ENCODE data around the gene DNAJB1.

Gene DNAJB1

GRCh38 chr19:14473073-14473977 is 44.9 kb downstream of the DNAJB1 start:
- in situ Hi-C loops (cut with MboI; ENCODE audit: low pct_unique_long_range_greater_than_20kb, low sequenced_read_pairs, unreplicated experiment): no loop called here
- peak; percentile 66 for DNase-seq (ENCODE audit: low spot score)
- TF ChIP-seq CTCF (IDR thresholded peaks at IDR 0.05; ENCODE audit: extremely low read depth, insufficient read depth, missing control alignments): peak; percentile 13

GRCh38 chr19:14472202-14472938 is 45.8 kb downstream of the DNAJB1 start:
- peak; percentile 96 for DNase-seq (ENCODE audit: low spot score)
- in situ Hi-C loops (cut with MboI; ENCODE audit: low pct_unique_long_range_greater_than_20kb, low sequenced_read_pairs, unreplicated experiment): no loop called here
- peak; percentile 97 for TF ChIP-seq CTCF (IDR thresholded peaks at IDR 0.05; ENCODE audit: extremely low read depth, insufficient read depth, missing control alignments)

GRCh38 chr19:14471436-14472187 is 46.6 kb downstream of the DNAJB1 start:
- in situ Hi-C loops (cut with MboI; ENCODE audit: low pct_unique_long_range_greater_than_20kb, low sequenced_read_pairs, unreplicated experiment): no loop called here
- no peak for TF ChIP-seq CTCF (IDR thresholded peaks at IDR 0.05; ENCODE audit: extremely low read depth, insufficient read depth, missing control alignments)
- peak; percentile 26 for DNase-seq (ENCODE audit: low spot score)

- peak; percentile 20 for DNase-seq (ENCODE audit: low spot score)
- in situ Hi-C loops (cut with MboI; ENCODE audit: low pct_unique_long_range_greater_than_20kb, low sequenced_read_pairs, unreplicated experiment): no loop called here
- no peak for TF ChIP-seq CTCF (IDR thresholded peaks at IDR 0.05; ENCODE audit: extremely low read depth, insufficient read depth, missing control alignments)
Measured at GRCh38 chr19:14470031-14470876, 47.9 kb downstream of the DNAJB1 start.

GRCh38 chr19:14467816-14468215 is 50.4 kb downstream of the DNAJB1 start:
- peak; percentile 26 for DNase-seq (ENCODE audit: low spot score)
- TF ChIP-seq CTCF (IDR thresholded peaks at IDR 0.05; ENCODE audit: extremely low read depth, insufficient read depth, missing control alignments): peak; percentile 3
- in situ Hi-C loops (cut with MboI; ENCODE audit: low pct_unique_long_range_greater_than_20kb, low sequenced_read_pairs, unreplicated experiment): no loop called here
